ENCODE data around the gene SLC5A5. TPM values are rescaled to one million over a fixed set of nuclear protein-coding genes. Genes with fewer than 3 reads are reported as not detected.
"Not testable (repeated sequence)": the region's sequence is repeated elsewhere in the genome, so short reads cannot be mapped to it uniquely, and the experiment has no call there.

Gene SLC5A5
- total RNA-seq, 1 donor from 2014 or later, result not detected

DNA sequence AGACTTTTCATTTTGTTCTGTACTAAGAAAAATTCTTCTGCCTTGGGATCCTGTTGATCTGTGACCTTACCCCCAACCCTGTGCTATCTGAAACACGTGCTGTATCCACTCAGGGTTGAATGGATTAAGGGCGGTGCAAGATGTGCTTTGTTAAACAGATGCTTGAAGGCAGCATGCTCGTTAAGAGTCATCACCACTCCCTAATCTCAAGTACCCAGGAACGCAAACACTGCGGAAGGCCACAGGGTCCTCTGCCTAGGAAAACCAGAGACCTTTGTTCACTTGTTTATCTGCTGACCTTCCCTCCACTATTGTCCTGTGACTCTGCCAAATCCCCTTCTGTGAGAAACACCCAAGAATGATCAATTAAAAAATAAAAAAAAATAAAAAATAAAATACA, 47.4 kb downstream of the SLC5A5 start:
- DNase-seq (ENCODE audit: low read depth in 2 of 2), result not testable (repeated sequence)

DNA sequence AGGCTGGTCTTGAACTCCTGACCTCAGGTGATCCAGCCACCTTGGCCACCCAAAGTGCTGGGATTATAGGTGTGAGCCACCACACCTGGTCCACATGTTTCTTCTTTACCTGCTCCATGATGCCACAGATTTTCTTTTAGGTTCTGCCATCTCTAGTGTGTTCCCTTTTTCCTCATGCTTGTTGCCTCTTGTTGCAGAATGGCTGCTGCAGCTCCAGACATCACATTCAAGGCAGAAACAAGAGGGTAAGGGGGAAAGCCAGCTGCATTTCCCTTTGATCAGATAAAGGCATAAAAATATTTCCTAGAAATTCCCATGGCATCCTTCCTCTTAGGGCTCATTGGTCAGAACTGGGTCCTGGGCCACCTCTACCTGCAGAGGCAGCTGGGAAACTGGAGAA, 48.8 kb downstream of the SLC5A5 start:
- DNase-seq (ENCODE audit: low read depth in 2 of 2), result no peak

GRCh38 chr19:17922138-17922537, 50.4 kb downstream of the SLC5A5 start:
- DNase-seq (ENCODE audit: low read depth in 2 of 2), result no peak

GRCh38 chr19:17926044-17926443, 54.3 kb downstream of the SLC5A5 start:
- DNase-seq (ENCODE audit: low read depth in 2 of 2), result no peak

- DNase-seq (ENCODE audit: low read depth in 2 of 2), result no peak
Measured at GRCh38 chr19:17929056-17929455, 57.3 kb downstream of the SLC5A5 start.

DNA sequence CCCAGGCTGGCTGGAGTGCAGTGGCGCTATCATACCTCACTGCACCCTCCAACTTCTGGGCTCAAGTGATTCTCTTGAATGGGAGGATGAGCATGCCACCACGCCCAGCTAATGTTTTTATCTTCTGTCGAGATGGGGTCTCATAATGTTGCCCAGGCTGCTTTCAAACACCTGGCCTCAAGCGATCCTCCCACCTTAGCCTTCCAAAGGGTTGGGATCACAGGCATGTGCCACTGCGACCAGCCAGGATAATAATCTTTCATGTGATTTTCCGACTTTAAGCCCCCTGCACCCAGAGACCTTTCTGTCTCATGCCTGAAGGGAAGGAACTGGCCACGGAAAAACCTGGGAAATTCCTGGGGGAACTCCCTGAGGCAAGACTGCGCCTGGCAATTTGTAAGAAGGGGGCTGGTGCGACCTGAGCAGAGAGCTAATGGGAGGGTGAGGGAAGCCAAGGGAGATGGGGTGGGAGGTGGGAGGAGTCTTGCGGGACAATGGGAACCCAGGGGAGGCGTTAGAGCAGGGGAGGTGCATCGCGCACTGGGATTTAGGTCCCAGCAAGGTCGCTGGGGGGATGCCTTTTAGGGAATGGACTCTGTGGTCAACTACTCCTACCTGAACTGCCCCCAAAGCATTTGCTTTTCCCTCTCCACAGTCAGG, 59.9 kb downstream of the SLC5A5 start:
- no peak for DNase-seq (ENCODE audit: low read depth in 2 of 2)

DNA sequence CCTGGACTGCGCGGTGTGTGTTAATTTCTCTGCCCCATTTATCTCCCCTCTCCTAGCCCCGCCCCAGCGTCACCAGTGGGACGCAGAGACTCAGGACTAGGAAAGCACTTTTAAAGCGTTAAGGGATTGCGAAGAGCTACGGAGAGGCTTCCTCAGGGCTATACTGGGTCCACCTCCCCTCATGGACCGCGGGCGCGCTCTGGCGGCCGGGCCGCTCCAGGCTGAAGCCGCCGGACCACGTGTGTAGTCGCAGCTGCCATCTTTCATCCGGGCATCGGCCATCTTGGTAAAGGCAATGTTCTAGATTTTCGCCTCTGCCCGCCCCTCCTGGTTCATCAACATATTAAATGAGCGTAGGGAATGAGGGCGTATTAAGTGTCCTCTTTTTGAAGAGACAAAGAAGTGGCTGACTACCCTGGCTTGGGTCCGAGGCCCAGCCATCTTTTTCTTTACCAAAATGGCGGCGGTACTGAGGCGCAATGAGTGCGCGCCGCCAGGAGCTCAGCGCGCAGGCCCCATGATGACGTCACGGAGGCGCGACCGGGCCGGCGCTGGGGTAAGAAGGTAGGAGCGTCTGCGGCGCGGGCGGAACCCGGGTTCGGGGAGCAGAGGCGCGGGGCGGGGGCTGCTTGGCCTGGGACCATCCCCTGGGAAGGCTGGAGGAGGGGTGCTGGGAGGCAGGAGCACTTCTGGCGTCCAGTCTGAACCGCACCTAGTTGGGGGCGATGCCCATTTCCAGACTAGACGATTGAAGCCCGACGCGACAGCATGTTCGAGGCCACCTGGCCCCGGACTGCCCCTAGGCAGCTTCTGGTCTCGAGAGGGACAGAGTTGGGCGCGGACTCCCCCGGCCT, 61.0 kb downstream of the SLC5A5 start, which contains the start of gene CCDC124:
Gene CCDC124, plus strand, starts transcription at position 531 of the 854 bp plus-strand sequence. CDS start 3,406 bp downstream, outside the sequence.
- DNase-seq (ENCODE audit: low read depth in 2 of 2), result peak; percentile 92 to 95

DNA sequence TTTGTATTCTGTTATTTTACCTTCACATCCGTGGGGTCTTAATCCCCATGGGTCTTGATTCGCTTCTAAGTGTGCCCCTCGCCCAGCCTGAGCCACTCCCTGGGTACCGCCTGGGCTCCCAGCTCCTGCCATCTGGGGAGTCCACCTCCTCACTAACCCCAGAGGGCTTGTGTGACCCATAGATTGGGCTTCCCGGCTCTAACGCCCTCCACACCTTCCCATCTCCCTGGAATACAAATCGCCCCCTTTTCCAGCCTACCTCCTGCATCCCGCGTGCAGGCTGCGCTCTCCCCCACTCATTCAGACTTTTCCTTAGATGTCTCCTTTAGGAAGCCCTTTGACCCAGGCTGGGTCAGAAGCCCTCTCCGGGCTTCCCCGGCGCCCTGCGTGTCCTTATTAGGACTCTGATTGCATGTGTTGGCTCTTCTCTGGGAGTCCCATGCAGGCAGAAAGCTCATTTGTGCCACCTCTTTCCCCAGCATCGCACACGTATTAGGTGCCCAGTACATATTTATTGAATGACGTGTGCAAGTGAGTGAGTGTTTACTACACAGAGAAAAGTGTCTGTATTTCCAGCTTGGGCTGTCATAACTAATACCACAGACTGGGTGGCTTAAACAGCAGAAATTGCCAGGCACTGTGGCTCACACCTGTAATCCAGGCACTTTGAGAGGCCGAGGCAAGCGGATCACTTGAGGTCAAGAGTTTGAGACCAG, 61.8 kb downstream of the SLC5A5 start:
- no peak for DNase-seq (ENCODE audit: low read depth in 2 of 2)

DNA sequence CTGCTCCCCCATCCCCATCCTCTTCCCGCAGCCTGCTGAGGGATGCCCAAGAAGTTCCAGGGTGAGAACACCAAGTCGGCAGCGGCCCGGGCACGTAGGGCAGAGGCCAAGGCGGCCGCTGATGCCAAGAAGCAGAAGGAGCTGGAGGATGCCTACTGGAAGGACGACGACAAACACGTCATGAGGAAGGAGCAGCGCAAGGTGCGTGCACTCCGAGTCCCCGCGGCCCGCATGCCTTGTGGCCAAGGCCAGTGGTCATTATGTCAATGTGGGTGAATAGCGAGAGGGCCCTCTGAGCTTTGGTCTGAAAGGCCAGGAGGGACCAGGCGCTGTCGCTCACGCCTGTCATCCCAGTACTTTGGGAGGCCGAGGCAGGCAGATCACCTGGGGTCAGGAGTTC, 64.6 kb downstream of the SLC5A5 start:
- no peak for DNase-seq (ENCODE audit: low read depth in 2 of 2)

GRCh38 chr19:17937371-17937900, 65.7 kb downstream of the SLC5A5 start:
- no peak for DNase-seq (ENCODE audit: low read depth in 2 of 2)

DNA sequence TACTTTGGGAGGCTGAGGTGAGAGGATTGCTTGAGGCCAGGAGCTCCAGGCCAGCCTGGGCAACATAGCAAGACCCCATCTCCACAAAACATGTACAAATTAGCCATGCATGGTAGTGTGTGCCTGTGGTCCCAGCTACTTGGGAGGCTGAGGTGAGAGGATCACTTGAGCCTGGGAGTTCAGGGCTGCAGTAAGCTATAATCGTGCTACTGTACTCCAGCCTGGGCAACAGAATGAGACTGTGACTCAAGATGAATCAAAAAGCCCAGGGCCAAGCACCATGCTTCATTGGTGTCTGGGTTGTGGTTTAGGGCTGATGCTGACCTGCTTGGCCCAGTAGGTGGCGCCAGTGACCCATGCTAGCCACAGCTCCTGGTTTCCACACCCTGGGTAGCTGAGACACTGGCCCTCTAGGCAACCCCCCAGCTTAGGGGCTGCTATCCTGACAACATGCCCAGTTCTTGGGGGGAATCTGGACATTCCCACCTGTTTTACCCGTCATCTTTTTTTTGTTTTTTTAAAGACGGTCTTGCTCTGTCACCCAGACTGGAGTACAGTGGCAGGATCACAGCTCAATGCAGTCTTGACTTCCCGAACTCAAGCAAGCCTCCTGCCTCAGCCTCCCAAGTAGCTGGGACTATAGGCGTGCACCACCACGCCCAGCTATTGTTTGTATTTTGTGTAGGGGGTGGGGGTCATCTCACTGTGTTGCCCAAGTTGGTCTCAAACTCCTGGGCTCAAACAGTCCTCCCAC, 66.5 kb downstream of the SLC5A5 start:
- DNase-seq (ENCODE audit: low read depth in 2 of 2), result peak; percentile 78 to 80

- DNase-seq (ENCODE audit: low read depth in 2 of 2), result no peak
Measured at GRCh38 chr19:17942181-17942580, 70.4 kb downstream of the SLC5A5 start.

GRCh38 chr19:17942582-17943273, 71.0 kb downstream of the SLC5A5 start:
- DNase-seq (ENCODE audit: low read depth in 2 of 2), result no peak

GRCh38 chr19:17943274-17944221, 71.8 kb downstream of the SLC5A5 start:
- no peak for DNase-seq (ENCODE audit: low read depth in 2 of 2)

- DNase-seq (ENCODE audit: low read depth in 2 of 2), result peak in 1 of 2 donors; percentile 63
Measured at GRCh38 chr19:17944301-17944700, 72.6 kb downstream of the SLC5A5 start.
